Testis (tissue), 3 donors: ENCODE measurements around the gene CD69. TPM values are rescaled to one million over a fixed set of nuclear protein-coding genes. Genes with fewer than 3 reads are reported as not detected.

Experiments used
- DNase-seq: peaks from one replicate; pipeline ENCODE4 v3.0.0-alpha.2; 2019
- H3K27ac ChIP-seq, 2 donors: fragments of 200-600 bp; sonication (generic); one replicate each; pipeline ENCODE4 v1.5.1; 2019
- H3K27me3 ChIP-seq: fragments of 200-600 bp; sonication (generic); one replicate; pipeline ENCODE4 v1.5.1; 2019
- H3K36me3 ChIP-seq: fragments of 200-600 bp; sonication (generic); one replicate; pipeline ENCODE4 v1.5.1; 2017; ENCODE audit warnings: low read depth; ENCODE audit errors: missing control alignments
- H3K4me1 ChIP-seq: fragments of 200-600 bp; sonication (generic); one replicate; pipeline ENCODE4 v1.5.1; 2019
- H3K4me3 ChIP-seq, 2 donors: fragments of 200-600 bp; sonication (generic); one replicate each; pipeline ENCODE4 v1.5.1; 2017 to 2019
- H3K9me3 ChIP-seq: fragments of 200-600 bp; sonication (generic); one replicate; pipeline ENCODE4 v1.5.1; 2017
- CTCF ChIP-seq, 3 experiments: fragments of 450-650 bp in 2 of 3; fragments of 200-600 bp in 1 of 3; sonication (generic) in 1 of 3; IDR thresholded peaks; one replicate each; pipeline ENCODE4 v1.5.1; 2016 to 2019; ENCODE audit warnings: antibody characterized with exemption in 3 of 3, mild to moderate bottlenecking in 2 of 3, moderate library complexity in 1 of 3
- POLR2A ChIP-seq: fragments of 450-650 bp; IDR thresholded peaks from one replicate; pipeline ENCODE4 v1.6.1; 2017; ENCODE audit warnings: antibody characterized with exemption, mild to moderate bottlenecking, moderate library complexity
- WGBS, 2 donors: methylation state at CpG; one replicate each; pipeline ENCODE4 v1.1.5; 2018; 5-methylcytosine and 5-hydroxymethylcytosine counted together
- intact Hi-C: fragments of 100-400 bp; cut with DNase I; formaldehyde crosslinking; loops from one replicate; pipeline ENCODE4 v1.15.1; 2023; ENCODE audit warnings: low total_unique reads
- polyA plus RNA-seq: library from polyadenylated mRNA; stranded (reverse); fragments of 350-450 nt; fragmentation: Illumina TruSeq; extraction: RNeasy Lipid Tissue Mini Kit (QIAGEN cat#74804); gene quantifications from one replicate; pipeline ENCODE4 v1.2.3, GENCODE V29; 2014; ENCODE audit warnings: low read depth, low replicate concordance; ENCODE audit not compliant: insufficient read depth
- total RNA-seq, 2 donors: library from RNA; depleted of rRNA; stranded (reverse); fragments of >200 nt; gene quantifications; one replicate each; pipeline ENCODE4 v1.2.3, GENCODE V29; 2016

CD69 gene
- total and polyA plus RNA-seq, 3 donors from 2014 or later: 2.1 to 3.3 (median 3.0) TPM

GRCh38 chr12:9773216-9773877 lies 12.6 kb upstream of the CD69 start:
- H3K36me3 ChIP-seq: no peaks in the 10 kb centered on the region
- no peak for DNase-seq
- no peak overlapping the region for H3K4me3 ChIP-seq
- intact Hi-C loops: no loop called here
- TF ChIP-seq POLR2A (no peak), CTCF (IDR thresholded peaks at IDR 0.05) (no peak)
- WGBS, 2 donors: 55 to 67% methylated on average over 2 of the region's 2 CpGs
- no peaks in the 10 kb centered on the region for H3K4me1 ChIP-seq
- no peak overlapping the region for H3K27ac ChIP-seq
- no peaks in the 10 kb centered on the region for H3K9me3 ChIP-seq
- H3K27me3 ChIP-seq: no peaks in the 10 kb centered on the region

GRCh38 chr12:9763025-9763424 lies 2.3 kb upstream of the CD69 start:
- no peak overlapping the region for H3K4me3 ChIP-seq
- no peaks in the 10 kb centered on the region for H3K9me3 ChIP-seq
- TF ChIP-seq POLR2A (no peak), CTCF (IDR thresholded peaks at IDR 0.05) (no peak)
- H3K27me3 ChIP-seq: no peaks in the 10 kb centered on the region
- no peak for DNase-seq
- WGBS, 2 donors: 45 to 62% methylated on average over 2 of the region's 2 CpGs
- no peaks in the 10 kb centered on the region for H3K36me3 ChIP-seq
- intact Hi-C loops: no loop called here
- H3K4me1 ChIP-seq: no peaks in the 10 kb centered on the region
- no peak overlapping the region for H3K27ac ChIP-seq

GRCh38 chr12:9762369-9762768 lies 1.7 kb upstream of the CD69 start:
- Histone ChIP-seq H3K36me3 (no peaks in the 10 kb centered on the region), H3K27me3 (no peaks in the 10 kb centered on the region), H3K9me3 (no peaks in the 10 kb centered on the region), H3K4me3 (no peak overlapping the region), H3K4me1 (no peaks in the 10 kb centered on the region), H3K27ac (no peak overlapping the region)
- DNase-seq: no peak
- intact Hi-C loops: no loop called here
- 93 to 94% methylated on average over 5 of the region's 5 CpGs for WGBS, 2 donors
- TF ChIP-seq CTCF (IDR thresholded peaks at IDR 0.05) (no peak), POLR2A (no peak)

GRCh38 chr12:9761419-9761781 lies 699 bp upstream of the CD69 start:
- Histone ChIP-seq H3K27me3 (no peaks in the 10 kb centered on the region), H3K27ac (no peak overlapping the region), H3K4me1 (no peaks in the 10 kb centered on the region), H3K36me3 (no peaks in the 10 kb centered on the region), H3K4me3 (no peak overlapping the region), H3K9me3 (no peaks in the 10 kb centered on the region)
- intact Hi-C loops: no loop called here
- WGBS, 2 donors: 80 to 82% methylated on average over 4 of the region's 4 CpGs
- TF ChIP-seq POLR2A (no peak), CTCF (IDR thresholded peaks at IDR 0.05) (no peak)
- DNase-seq: no peak

- no peaks in the 10 kb centered on the region for H3K9me3 ChIP-seq
- H3K27me3 ChIP-seq: no peaks in the 10 kb centered on the region
- 85 to 92% methylated on average over 1 of the region's 1 CpG for WGBS, 2 donors
- H3K4me1 ChIP-seq: no peaks in the 10 kb centered on the region
- TF ChIP-seq POLR2A (no peak), CTCF (IDR thresholded peaks at IDR 0.05) (no peak)
- no peak overlapping the region for H3K4me3 ChIP-seq
- no peak overlapping the region for H3K27ac ChIP-seq
- intact Hi-C loops: no loop called here
- no peak for DNase-seq
- H3K36me3 ChIP-seq: no peaks in the 10 kb centered on the region
Measured at GRCh38 chr12:9760120-9760519, 581 bp downstream of the CD69 start.
